HepG2 (cell line): ENCODE results near the gene CACNA1D. TPM values are rescaled to one million over a fixed set of nuclear protein-coding genes. Genes with fewer than 3 reads are reported as not detected.

ENCODE experiments used
- ESRRA ChIP-seq: sonication (generic); formaldehyde crosslinking; IDR thresholded peaks from 2 replicates; pipeline ENCODE4 v1.5.1; 2020; ENCODE audit warnings: mild to moderate bottlenecking, low read depth, missing genetic modification reagents
- HNRNPK ChIP-seq: fragments of 200-400 bp; formaldehyde crosslinking; IDR thresholded peaks from 2 replicates; pipeline ENCODE4 v1.6.1; 2018; ENCODE audit warnings: low read length, low read depth, moderate library complexity, mild to moderate bottlenecking; ENCODE audit not compliant: poor library complexity, severe bottlenecking
- MEIS1 ChIP-seq: sonication (generic); formaldehyde crosslinking; IDR thresholded peaks from 2 replicates; pipeline ENCODE4 v1.9.0; 2021; ENCODE audit warnings: mild to moderate bottlenecking, missing genetic modification reagents, moderate library complexity, borderline replicate concordance
- MIER2 ChIP-seq: IDR thresholded peaks from 2 replicates; pipeline ENCODE4 v1.6.1; 2016; ENCODE audit warnings: missing biosample characterization, missing genetic modification reagents
- MTA3 ChIP-seq: sonication (generic); formaldehyde crosslinking; IDR thresholded peaks from 2 replicates; pipeline ENCODE4 v1.4.0; 2020; ENCODE audit warnings: missing genetic modification reagents
- MYC ChIP-seq: sonication (generic); formaldehyde crosslinking; IDR thresholded peaks from 2 replicates; pipeline ENCODE4 v1.9.0; 2021; ENCODE audit warnings: missing genetic modification reagents, borderline replicate concordance
- PLRG1 ChIP-seq: fragments of 450-650 bp; conservative IDR thresholded peaks from 2 replicates; pipeline ENCODE4 v1.6.1; 2016
- REL ChIP-seq: sonication (generic); formaldehyde crosslinking; conservative IDR thresholded peaks from 2 replicates; pipeline ENCODE4 v1.8.0; 2022; ENCODE audit warnings: mild to moderate bottlenecking, missing genetic modification reagents, moderate library complexity
- RXRB ChIP-seq: IDR thresholded peaks from 2 replicates; pipeline ENCODE4 v1.6.1; 2016; ENCODE audit warnings: borderline replicate concordance, missing genetic modification reagents, missing compliant biosample characterization
- SRSF1 ChIP-seq: fragments of 200-400 bp; formaldehyde crosslinking; optimal IDR thresholded peaks from 2 replicates; pipeline ENCODE3; 2017; ENCODE audit warnings: mild to moderate bottlenecking, low read depth, low read length, moderate library complexity
- ZFP41 ChIP-seq: sonication (generic); formaldehyde crosslinking; IDR thresholded peaks from 2 replicates; pipeline ENCODE4 v1.4.0; 2020; ENCODE audit warnings: mild to moderate bottlenecking, missing genetic modification reagents, borderline replicate concordance
- ZFP62 ChIP-seq: sonication (generic); formaldehyde crosslinking; IDR thresholded peaks from 2 replicates; pipeline ENCODE4 v1.4.0; 2020; ENCODE audit warnings: missing genetic modification reagents
- ZNF124 ChIP-seq: sonication (generic); formaldehyde crosslinking; IDR thresholded peaks from 2 replicates; pipeline ENCODE4 v1.4.0; 2020; ENCODE audit warnings: missing genetic modification reagents
- ZNF337 ChIP-seq: sonication (generic); formaldehyde crosslinking; IDR thresholded peaks from 2 replicates; pipeline ENCODE4 v1.5.1; 2020; ENCODE audit warnings: missing genetic modification reagents, low read depth, mild to moderate bottlenecking, borderline replicate concordance
- ZNF350 ChIP-seq: sonication (generic); formaldehyde crosslinking; IDR thresholded peaks from 2 replicates; pipeline ENCODE4 v1.4.0; 2020; ENCODE audit warnings: mild to moderate bottlenecking, low read depth, missing genetic modification reagents, borderline replicate concordance
- ZNF496 ChIP-seq: sonication (generic); formaldehyde crosslinking; IDR thresholded peaks from 2 replicates; pipeline ENCODE4 v1.8.1; 2023; ENCODE audit warnings: mild to moderate bottlenecking, moderate library complexity, missing genetic modification reagents; ENCODE audit not compliant: insufficient replicate concordance
- ZNF546 ChIP-seq: sonication (generic); formaldehyde crosslinking; conservative IDR thresholded peaks from 2 replicates; pipeline ENCODE4 v1.8.1; 2023; ENCODE audit warnings: mild to moderate bottlenecking, missing genetic modification reagents
- ZNF598 ChIP-seq: sonication (generic); formaldehyde crosslinking; IDR thresholded peaks from 2 replicates; pipeline ENCODE4 v1.5.1; 2020; ENCODE audit warnings: mild to moderate bottlenecking, missing genetic modification reagents, borderline replicate concordance
- ZNF749 ChIP-seq: sonication (generic); formaldehyde crosslinking; IDR thresholded peaks from 2 replicates; pipeline ENCODE4 v1.8.0; 2022; ENCODE audit warnings: mild to moderate bottlenecking, missing genetic modification reagents, moderate library complexity, borderline replicate concordance
- ZNF850 ChIP-seq: sonication (generic); formaldehyde crosslinking; conservative IDR thresholded peaks from 2 replicates; pipeline ENCODE4 v1.9.0; 2021; ENCODE audit warnings: mild to moderate bottlenecking, missing genetic modification reagents
- ZNF883 ChIP-seq: sonication (generic); formaldehyde crosslinking; IDR thresholded peaks from 2 replicates; pipeline ENCODE4 v1.5.1; 2020; ENCODE audit warnings: mild to moderate bottlenecking, missing genetic modification reagents; ENCODE audit errors: not compliant biosample characterization
- ZSCAN25 ChIP-seq: sonication (generic); formaldehyde crosslinking; IDR thresholded peaks from 2 replicates; pipeline ENCODE4 v1.8.0; 2022; ENCODE audit warnings: mild to moderate bottlenecking, missing genetic modification reagents
- polyA plus RNA-seq, 8 experiments: library from polyadenylated mRNA; depleted of rRNA in 3 of 8; stranded (reverse) in 7 of 8; unstranded in 1 of 8; fragments of >200 nt; fragmentation: Illumina TruSeq in 4 of 8; extraction: Trizol in 4 of 8; gene quantifications; 2 replicates each; pipeline versions ENCODE4 v1.2.1 to v1.2.3, GENCODE V29; 2011 to 2016; ENCODE audit warnings: low read depth in 4 of 8, missing spikeins in 1 of 8, mixed read lengths in 1 of 8; ENCODE audit not compliant: insufficient read depth in 1 of 8
- total RNA-seq, 5 experiments: library from RNA; depleted of rRNA; stranded (reverse); fragments of >200 nt; fragmentation: Illumina TruSeq; extraction: Trizol; gene quantifications; 2 replicates each; pipeline ENCODE4 v1.2.3, GENCODE V29; 2016; ENCODE audit warnings: low read depth in 1 of 5
- TF ChIP-seq, protein P1 (sequence below): sonication (generic); formaldehyde crosslinking; IDR thresholded peaks from 2 replicates; pipeline ENCODE4 v1.8.1; 2023; ENCODE audit warnings: mild to moderate bottlenecking, missing genetic modification reagents
- TF ChIP-seq, protein P2 (sequence below): sonication (generic); formaldehyde crosslinking; IDR thresholded peaks from 2 replicates; pipeline ENCODE4 v1.5.0; 2020; ENCODE audit warnings: mild to moderate bottlenecking, low read depth, missing genetic modification reagents, borderline replicate concordance
- TF ChIP-seq, protein P3 (sequence below): sonication (generic); formaldehyde crosslinking; conservative IDR thresholded peaks from 2 replicates; pipeline ENCODE4 v1.4.0; 2020; ENCODE audit warnings: missing genetic modification reagents
- TF ChIP-seq, protein P4 (sequence below): IDR thresholded peaks from 2 replicates; pipeline ENCODE4 v1.6.1; 2012; ENCODE audit warnings: inconsistent platforms

Gene CACNA1D
- total and polyA plus RNA-seq, 2 of the 13 experiments (the other 11 are each of a cell fraction or from before 2014, with no cell fraction given): 0.26 to 0.38 TPM

DNA sequence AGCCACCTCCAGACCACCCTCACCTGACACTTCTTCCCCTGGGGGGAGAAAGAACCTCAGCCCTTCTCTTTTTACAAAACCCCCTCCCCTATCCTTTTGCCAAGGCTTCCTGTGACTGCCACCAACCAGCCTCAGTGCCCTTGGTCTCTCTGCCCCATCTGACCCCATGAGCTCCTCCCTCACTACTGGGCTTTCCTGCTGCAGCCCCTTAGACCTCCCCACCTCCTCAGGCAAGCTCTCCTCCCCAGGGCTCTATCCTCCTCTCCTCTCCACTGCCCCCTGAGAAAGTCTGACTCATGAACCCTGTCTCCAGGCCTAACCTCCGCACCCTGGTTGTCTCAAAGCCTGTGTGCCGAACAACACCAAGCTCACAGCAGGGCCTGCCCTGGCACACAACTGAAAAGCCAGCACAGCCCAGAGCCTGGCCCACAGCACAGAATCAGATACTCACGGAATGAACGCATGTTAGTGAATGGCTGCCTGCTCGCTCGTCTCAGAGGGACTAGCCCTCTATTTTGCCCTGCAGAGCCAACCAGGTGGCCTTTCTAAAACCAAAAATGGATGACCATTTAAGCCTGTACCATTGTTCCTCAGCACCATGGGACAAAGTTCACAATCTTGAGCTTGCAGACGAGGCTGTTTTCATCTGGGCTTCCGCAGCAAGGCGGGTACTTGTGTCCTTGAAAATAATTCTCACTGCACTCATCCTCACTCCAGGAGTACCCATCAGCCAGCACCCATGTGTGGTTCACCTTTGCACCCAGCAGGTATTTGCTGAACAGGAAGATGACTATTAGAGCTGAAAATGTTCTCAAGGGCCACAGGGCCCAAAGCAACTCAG is 350.1 kb downstream of the CACNA1D start (continued):
- TF ChIP-seq, protein P1, sequence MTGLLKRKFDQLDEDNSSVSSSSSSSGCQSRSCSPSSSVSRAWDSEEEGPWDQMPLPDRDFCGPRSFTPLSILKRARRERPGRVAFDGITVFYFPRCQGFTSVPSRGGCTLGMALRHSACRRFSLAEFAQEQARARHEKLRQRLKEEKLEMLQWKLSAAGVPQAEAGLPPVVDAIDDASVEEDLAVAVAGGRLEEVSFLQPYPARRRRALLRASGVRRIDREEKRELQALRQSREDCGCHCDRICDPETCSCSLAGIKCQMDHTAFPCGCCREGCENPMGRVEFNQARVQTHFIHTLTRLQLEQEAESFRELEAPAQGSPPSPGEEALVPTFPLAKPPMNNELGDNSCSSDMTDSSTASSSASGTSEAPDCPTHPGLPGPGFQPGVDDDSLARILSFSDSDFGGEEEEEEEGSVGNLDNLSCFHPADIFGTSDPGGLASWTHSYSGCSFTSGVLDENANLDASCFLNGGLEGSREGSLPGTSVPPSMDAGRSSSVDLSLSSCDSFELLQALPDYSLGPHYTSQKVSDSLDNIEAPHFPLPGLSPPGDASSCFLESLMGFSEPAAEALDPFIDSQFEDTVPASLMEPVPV: no peak
- no peak; the same call in none of the 2 replicates for TF ChIP-seq ESRRA (CRISPR knock-in tag)
- TF ChIP-seq, protein P2, sequence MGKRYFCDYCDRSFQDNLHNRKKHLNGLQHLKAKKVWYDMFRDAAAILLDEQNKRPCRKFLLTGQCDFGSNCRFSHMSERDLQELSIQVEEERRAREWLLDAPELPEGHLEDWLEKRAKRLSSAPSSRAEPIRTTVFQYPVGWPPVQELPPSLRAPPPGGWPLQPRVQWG (CRISPR knock-in tag): no peak
- TF ChIP-seq ZFP62 (CRISPR knock-in tag): no peak
- no peak for TF ChIP-seq ZNF337 (CRISPR knock-in tag)
- TF ChIP-seq RXRB (CRISPR knock-in tag): 0 out of 2 replicates have a peak, but pooled peaks have one; percentile 8
- no peak for TF ChIP-seq PLRG1
- TF ChIP-seq ZNF850: no peak
- no peak for TF ChIP-seq MTA3 (CRISPR knock-in tag)
- no peak; the same call in 1 of the 2 replicates for TF ChIP-seq ZNF124
- peak; percentile 45; the same call in 1 of the 2 replicates for TF ChIP-seq ZSCAN25 (CRISPR knock-in tag)
- no peak for TF ChIP-seq HNRNPK
- TF ChIP-seq MYC: peak; percentile 26; the same call in 1 of the 2 replicates
- no peak for TF ChIP-seq MIER2
- 0 out of 2 replicates have a peak, but pooled peaks have one; percentile 27 for TF ChIP-seq MEIS1 (CRISPR knock-in tag)
- no peak for TF ChIP-seq ZNF883 (CRISPR knock-in tag)
- no peak; the same call in none of the 2 replicates for TF ChIP-seq ZNF350 (CRISPR knock-in tag)
- TF ChIP-seq REL (CRISPR knock-in tag): no peak
- TF ChIP-seq ZNF546 (CRISPR knock-in tag): no peak; the same call in 1 of the 2 replicates
- peak; percentile 75; the same call in 1 of the 2 replicates for TF ChIP-seq ZNF598 (CRISPR knock-in tag)
- TF ChIP-seq ZFP41 (CRISPR knock-in tag): no peak
- TF ChIP-seq SRSF1: no peak
- TF ChIP-seq, protein P3, sequence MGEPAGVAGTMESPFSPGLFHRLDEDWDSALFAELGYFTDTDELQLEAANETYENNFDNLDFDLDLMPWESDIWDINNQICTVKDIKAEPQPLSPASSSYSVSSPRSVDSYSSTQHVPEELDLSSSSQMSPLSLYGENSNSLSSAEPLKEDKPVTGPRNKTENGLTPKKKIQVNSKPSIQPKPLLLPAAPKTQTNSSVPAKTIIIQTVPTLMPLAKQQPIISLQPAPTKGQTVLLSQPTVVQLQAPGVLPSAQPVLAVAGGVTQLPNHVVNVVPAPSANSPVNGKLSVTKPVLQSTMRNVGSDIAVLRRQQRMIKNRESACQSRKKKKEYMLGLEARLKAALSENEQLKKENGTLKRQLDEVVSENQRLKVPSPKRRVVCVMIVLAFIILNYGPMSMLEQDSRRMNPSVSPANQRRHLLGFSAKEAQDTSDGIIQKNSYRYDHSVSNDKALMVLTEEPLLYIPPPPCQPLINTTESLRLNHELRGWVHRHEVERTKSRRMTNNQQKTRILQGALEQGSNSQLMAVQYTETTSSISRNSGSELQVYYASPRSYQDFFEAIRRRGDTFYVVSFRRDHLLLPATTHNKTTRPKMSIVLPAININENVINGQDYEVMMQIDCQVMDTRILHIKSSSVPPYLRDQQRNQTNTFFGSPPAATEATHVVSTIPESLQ (CRISPR knock-in tag): no peak
- TF ChIP-seq, protein P4, sequence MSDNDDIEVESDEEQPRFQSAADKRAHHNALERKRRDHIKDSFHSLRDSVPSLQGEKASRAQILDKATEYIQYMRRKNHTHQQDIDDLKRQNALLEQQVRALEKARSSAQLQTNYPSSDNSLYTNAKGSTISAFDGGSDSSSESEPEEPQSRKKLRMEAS: peak; percentile 53
- TF ChIP-seq ZNF749 (CRISPR knock-in tag): peak; percentile 78
- no peak for TF ChIP-seq ZNF496 (CRISPR knock-in tag)
